OCI-LY1 (cell line): ENCODE data around the gene CERK.

Source experiments
- EZH2 ChIP-seq: fragments of 200-600 bp; sonication (generic), shearing (Covaris generic); IDR thresholded peaks from 2 replicates; pipeline ENCODE4 v1.8.0; 2017; ENCODE audit warnings: borderline replicate concordance, mixed run types, mild to moderate bottlenecking, antibody characterized with exemption, low read length, moderate library complexity, mixed read lengths
- TF ChIP-seq, protein P1 (sequence below): fragments of 200-600 bp; sonication (generic), shearing (Covaris generic); IDR thresholded peaks from 2 replicates; pipeline ENCODE4 v1.5.1; 2017; ENCODE audit warnings: mild to moderate bottlenecking, antibody characterized with exemption, low read length, moderate library complexity, mixed read lengths

GRCh38 chr22:46686221-46687047 is 51.6 kb downstream of the CERK start:
- TF ChIP-seq, protein P1, sequence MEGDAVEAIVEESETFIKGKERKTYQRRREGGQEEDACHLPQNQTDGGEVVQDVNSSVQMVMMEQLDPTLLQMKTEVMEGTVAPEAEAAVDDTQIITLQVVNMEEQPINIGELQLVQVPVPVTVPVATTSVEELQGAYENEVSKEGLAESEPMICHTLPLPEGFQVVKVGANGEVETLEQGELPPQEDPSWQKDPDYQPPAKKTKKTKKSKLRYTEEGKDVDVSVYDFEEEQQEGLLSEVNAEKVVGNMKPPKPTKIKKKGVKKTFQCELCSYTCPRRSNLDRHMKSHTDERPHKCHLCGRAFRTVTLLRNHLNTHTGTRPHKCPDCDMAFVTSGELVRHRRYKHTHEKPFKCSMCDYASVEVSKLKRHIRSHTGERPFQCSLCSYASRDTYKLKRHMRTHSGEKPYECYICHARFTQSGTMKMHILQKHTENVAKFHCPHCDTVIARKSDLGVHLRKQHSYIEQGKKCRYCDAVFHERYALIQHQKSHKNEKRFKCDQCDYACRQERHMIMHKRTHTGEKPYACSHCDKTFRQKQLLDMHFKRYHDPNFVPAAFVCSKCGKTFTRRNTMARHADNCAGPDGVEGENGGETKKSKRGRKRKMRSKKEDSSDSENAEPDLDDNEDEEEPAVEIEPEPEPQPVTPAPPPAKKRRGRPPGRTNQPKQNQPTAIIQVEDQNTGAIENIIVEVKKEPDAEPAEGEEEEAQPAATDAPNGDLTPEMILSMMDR, result no peak
- TF ChIP-seq EZH2, result no peak
